Germinal center (tissue), 1 donor: Measurements from ENCODE around the gene CALHM3.

Experiments used
- DNase-seq: peaks from one replicate; pipeline ENCODE4 v3.0.0; 2012; ENCODE audit warnings: mixed read lengths, low spot score

CALHM3 gene

DNA sequence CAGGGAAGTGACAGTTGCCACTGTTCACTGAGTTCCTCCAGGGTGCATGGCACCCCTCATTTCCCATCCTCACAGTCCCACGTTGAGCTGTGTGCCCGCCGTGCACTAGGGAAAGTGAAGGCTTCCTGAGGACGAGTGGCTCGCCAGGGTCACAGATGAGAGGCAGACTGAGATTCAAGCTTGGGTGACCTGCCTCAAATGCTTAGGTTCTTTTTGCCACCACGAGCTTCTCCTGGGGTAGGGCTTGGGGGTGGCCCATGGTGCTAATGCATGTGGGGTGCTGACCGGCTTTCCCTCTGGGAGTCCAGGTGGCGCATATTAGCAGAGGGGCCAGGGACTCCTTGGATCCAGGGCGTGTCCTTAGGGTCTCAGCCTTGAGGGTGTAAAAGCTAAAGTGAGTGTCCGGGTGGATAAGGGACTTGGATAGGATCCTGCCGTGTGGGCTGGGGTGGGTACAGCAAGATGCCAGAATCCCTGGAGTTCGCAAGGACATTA lies 28.8 kb downstream of the CALHM3 start:
- no peak for DNase-seq

DNA sequence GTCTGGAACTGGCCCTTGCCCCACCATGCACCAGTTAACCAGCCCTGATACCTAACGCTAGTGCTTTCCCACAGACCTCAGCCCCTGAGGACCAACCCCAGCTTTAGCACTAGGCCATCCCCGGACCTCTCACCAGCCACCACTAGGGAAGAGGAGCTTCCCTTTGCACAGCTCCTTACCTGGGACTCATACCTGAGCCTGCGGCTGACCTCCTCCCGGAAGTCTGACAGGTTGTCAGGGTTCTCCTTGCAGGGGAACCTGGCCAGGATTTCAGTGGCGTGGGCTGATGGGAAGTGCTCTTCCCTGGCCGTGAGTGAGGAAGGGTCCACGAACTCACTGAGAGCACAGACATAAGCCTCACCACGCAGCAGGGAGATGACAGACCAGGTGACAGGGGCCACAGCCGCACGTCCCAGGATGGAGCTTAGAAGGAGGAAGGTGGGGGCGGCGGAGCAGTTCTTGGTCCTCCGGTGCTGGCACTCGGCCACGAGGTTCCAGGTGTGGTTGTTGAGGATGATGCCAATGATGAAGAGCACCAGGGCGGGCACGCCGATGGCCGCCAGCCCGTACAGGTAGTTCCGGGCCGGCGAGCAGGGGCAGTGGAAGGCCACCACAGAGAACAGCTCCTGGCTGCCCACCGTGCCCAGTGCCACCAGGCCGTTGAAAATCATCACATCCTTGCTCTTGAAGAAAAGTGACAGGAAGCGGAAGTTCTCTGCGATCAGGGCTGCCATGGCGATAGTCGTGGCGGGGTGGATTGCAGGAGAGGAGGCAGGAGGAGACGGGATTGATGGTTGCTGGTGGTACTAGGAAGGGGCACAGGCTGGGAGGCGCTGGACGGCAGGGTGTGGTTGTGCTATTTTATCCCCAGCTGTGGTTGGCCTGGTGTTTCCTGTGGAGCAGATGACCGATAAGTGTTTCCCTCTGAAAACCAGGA lies 29.6 kb downstream of the CALHM3 start:
- DNase-seq, result no peak

DNA sequence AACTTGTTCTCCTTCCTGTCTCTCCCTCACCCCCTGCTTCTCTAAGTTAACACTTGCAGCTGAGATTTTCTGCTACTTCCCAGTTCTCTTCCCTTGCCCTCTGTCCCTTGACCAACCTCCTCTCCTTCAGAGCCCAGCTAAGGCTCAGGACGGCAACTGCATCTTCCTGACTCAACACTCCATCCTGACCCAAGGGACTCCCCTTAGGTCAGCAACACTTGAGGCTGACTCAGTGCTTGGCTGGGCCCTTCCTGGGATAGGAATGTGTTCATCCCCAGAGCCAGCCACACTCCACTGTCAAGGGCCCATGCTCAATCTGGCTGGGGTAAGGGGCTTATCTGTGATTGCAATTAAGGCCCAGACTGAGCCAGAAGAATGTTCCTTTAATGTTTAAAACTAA lies 30.3 kb downstream of the CALHM3 start:
- DNase-seq, result no peak

DNA sequence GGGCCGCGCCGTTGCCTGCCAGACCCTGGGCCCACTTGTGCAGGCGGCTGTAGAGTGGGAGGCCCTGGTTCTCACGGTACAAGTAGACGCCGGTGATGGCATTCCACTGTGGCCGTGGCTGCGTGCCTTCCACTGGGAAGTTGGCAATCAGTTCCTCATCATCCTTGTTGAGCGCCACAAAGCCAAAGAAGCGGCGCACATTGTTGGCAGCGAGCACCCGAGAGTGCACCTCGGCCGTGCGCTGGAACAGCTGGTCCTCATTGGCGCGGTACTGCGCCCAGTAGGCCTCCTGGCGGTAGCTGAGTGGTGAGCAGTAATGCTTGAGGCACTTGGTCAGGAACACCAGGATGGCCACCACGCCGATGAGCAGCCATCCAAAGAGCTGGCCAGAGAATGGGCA lies 31.9 kb downstream of the CALHM3 start:
- no peak for DNase-seq

DNA sequence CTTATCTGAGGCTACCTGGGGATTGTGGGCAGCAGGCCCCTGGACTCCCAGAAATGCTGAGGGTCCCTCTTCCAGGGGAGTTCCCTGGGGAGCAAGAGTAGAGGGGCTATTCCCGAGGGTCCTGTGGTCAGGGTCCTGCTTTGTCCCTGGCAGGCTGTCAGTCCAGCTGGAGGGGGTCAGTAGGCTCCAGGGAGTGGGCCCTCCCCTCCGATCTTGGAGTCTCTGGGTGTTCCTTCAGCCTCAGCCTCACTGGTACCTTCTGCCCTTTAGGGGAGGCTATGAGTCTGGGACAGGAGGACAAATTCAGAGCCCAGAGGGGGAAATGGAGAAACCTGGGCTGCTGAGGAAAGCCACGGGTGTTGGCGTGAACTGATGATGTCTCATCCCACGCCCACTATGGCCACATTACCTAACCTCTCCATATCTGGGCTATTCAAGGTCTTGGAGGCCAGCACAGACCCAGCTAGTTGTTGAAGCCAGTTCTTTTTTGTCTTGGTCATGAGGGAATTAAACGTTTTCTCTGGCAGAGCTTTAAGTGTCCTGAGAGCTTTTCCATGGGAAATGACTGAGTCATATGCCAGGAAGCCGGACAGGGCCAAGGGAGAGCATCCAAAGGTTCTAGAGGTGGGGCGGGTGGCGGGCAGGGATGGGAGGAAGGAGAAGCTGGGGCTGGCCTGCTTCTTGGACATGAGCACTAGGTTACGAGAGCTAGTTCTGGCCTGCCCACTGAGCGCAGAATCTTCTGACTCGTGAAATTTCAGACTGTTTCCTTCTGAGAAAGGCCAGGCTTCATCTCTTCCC lies 33.1 kb downstream of the CALHM3 start:
- no peak for DNase-seq

DNA sequence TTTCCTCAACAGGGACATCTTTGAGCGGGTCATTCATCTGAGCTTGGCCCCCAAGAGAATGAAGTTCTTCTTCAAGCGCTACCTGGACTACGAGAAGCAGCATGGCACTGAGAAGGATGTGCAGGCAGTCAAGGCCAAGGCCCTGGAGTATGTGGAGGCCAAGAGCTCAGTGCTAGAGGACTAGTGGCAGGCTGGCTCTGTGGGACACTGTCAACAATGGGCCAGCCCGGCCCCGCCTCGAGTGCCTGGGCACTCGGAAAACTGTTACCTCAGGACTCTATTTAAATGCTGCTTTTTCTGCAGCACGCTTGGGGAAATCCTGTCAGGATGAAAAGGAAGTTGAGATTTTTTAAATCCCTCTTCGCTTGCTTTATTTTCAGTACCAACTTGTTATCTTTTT lies 33.7 kb downstream of the CALHM3 start:
- no peak for DNase-seq

DNA sequence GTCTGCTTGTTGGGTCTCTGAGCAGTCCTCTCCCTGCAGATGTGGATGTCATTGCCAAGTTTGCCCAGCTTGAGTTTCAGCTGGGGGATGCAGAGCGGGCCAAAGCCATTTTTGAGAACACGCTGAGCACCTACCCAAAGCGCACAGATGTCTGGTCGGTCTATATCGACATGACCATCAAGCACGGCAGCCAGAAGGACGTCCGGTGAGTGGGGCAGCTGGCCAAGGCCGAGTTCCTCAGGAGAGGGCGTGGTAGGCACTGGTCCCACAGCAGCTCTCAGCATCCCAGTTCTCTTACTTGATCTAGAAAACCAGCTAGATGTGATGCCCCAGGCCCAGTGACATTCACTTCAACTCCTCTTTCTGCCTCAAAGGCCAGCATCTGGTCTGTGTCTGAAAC lies 34.6 kb downstream of the CALHM3 start:
- DNase-seq, result no peak

DNA sequence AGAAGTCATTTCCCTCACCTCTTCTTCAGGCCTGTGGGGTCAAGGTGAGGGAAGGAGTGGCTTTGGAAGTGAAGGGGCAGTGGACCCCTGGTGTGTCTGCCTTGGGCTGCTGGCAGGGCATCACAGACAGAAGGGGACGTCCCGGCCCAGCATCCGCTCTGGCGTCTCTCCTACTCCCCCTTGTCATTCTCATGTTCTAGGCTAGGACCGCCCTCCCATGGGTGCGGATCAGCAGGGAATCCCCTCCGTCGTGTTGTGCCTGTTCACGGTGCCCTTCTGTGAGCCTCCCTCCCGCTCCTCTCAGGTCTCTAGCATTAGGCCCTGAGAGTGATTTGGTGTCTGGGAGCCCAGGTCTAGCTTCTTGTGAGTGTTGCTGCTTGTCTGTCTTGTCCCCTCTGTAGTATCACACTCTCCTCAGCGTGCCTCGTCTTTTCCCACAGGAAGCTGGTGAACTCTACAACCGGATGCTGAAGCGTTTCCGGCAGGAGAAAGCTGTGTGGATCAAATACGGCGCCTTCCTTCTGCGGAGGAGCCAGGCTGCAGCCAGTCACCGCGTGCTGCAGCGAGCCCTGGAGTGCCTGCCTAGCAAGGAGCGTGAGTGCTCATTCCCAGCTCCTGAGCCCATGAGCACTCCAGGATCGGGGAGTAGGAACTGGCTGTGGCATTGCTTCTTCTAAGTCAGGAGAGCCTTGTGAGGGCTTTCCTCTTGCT lies 35.4 kb downstream of the CALHM3 start:
- DNase-seq, result no peak

DNA sequence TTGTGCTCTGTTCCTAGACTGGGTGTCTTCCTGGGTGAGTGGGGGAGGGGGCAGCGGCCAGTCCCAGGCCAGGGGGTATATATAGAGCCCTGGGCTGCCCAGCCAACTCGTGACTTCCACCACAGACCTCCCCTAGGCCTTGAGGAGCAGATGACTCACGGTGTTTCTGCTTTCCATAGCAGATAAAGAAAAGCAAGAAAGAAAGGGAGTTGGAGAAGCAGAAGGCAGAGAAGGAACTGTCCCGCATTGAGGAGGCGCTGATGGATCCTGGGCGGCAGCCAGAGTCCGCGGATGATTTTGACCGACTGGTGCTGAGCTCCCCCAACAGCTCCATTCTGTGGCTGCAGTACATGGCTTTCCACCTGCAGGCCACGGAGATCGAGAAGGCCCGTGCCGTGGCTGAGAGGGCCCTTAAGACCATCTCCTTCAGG lies 37.0 kb downstream of the CALHM3 start:
- DNase-seq, result no peak

DNA sequence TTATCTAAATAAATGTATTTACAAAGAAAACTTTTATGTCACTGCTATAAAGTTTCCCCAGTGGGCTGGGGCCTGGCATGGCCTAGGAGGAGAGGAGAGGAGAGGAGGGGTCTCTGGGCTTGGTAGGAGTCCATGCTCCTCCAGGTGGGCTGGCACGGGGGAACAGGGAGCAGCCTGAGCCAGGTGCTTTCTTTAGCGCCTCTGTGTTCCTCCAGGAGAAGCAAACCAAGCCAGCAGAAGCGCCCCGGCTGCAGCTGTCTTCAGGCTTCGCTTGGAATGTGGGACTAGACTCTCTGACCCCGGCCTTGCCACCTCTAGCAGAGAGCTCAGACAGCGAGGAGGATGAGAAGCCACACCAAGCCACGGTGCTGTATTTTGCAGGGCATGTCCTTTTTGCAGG lies 37.4 kb downstream of the CALHM3 start:
- no peak for DNase-seq

DNA sequence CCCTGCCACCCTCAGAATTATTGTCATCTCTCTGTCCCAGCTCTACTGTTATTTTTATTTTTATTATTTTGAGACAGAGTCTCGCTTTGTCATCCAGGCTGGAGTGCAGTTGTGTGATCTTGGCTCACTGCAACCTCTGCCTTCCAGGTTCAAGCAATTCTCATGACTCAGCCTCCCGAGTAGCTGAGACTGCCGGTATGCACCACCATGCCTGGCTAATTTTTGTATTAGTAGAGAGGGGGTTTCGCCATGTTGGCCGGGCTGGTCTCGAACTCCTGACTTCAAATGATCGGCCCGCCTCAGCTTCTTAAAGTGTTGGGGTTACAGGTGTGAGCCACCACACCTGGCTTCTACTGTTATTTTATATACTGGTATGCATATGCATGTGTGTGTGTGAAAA lies 37.8 kb downstream of the CALHM3 start:
- no peak for DNase-seq

DNA sequence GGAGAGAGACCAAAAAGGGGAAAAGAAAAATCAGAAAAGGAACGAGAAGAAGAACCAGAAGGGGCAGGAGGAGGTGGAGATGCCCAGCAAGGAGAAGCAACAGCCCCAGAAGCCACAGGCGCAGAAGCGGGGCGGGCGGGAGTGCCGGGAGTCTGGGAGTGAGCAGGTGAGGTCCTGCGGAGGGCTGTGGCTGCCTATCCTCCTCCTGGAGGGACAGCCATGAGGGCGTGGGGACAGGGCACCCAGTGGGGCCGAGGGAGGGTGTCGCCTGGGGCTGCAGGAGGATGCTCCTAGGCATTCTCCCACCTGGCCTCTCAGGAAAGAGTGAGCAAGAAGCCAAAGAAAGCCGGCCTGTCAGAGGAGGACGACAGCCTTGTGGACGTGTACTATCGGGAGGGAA lies 38.6 kb downstream of the CALHM3 start:
- DNase-seq, result no peak

DNA sequence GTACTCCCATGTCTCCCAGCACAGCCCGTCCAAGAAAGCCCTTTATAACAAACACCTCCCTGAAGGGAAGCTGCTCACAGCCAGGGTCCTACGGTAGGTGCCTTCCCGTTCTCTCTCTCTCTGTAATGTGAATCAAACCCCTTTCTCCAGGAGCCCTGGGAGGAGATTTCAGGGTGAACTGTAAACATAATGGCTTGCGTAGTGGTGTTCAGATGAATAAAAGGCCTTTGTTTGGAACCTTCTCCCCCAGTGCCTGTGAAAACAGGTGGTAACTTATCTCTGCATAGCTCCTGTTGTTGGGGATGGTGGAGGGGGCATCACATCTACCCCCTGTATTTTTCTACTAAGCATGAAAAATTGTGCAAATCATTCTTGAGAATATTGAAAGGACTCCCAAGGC lies 39.3 kb downstream of the CALHM3 start:
- no peak for DNase-seq

DNA sequence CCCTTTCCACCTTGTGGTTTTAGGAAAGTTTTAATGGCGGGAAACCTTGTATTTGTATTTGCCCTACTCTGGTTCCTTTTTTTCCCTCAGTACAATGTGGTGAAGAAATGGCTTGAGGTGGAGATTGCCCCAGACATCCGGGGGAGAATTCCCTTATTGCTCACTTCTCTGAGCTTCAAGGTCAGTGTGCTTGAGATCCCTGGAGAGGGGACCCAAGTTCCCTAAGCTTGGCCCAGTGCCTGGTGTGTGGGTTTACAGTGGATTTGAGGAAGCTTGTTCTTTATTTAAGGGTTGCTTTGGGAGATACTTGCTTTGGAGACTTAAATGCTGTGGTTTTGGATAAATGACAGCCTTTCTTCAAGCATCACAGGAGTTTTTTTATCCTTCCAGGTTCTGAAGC lies 45.2 kb downstream of the CALHM3 start:
- no peak for DNase-seq

DNA sequence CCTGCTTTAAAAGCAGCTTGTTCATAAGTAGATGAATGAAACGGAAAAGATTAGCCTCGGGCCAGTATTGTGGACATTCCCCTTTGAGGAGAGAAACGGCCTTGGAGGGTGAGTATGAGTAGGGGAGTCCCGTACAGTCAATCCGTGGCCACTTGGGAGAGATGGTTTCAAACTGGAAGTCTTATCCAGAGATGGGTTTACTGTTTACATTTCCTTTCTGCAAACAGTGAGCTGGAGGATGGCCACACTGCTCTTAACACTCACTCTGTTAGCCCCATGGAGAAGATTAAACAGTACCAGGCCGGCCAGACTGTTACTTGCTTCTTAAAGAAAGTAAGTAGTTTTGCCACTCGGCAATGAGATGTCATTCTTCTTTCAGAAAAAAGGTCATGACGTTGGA lies 47.1 kb downstream of the CALHM3 start:
- DNase-seq, result no peak

DNA sequence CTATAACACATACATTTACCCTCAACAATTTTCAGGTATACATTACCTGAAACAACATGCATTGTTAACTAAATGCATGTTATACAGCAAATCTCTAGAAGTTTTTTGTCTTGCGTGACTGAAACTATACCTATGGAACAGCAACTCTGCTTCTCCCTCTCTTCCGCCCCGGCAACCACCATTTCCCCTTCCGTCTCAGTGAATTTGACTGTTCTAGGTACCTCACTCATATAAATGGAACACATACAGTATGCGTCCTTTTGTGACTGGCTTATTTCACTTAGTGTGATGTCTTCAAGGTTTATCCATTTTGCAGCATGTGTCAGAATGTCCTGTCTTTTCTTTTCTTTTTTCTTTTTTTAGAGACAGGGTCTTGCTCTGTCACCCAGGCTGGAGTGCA lies 49.4 kb downstream of the CALHM3 start:
- DNase-seq, result no peak

DNA sequence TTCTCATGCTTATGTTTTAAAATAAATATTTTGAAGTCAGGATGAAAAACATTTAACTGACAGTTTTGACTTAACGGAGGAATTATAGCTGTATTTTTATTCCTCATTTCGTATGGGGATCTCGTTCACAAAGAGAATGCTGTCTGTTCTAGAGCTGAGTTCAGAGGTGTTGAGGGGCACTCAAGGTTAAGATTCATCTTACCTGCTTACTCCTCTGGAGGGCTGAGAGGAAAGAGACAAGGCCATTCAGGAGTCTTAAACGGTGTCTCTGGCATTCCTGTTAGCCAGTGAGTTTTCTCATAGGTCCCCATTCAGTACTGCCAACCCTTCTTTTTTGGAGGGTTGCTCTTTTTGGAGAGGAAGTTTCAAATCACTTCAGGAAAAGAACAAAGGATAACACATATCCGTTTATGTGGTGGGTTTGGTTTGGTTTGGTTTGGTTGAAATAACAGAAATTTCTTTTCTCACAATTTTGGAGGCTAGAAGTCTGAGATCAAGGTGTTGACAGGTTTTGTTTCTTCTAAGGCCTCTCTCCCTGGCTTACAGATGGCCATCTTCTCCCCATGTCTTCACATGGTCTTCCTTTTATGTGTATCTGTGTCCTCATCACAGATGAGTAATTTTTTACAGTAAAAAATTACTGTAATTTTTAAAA lies 49.9 kb downstream of the CALHM3 start:
- DNase-seq, result no peak

DNA sequence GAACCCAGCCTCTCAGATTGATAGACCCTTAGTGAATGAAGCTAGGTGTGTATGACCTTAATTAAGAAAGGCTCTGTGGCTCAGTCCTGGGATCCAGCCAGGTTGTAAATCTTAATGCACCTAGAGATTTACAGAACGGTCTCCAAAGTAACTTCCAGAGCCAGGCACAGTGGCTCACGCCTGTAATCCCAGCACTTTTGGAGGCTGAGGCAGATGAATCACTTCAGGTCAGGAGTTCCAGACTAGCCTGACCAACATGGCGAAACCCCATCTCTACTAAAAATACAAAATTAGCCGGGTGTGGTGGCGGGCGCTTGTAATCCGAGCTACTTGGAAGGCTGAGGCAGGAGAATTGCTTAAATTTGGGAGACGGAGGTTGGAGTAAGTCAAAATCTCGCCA lies 51.2 kb downstream of the CALHM3 start:
- DNase-seq, result no peak

DNA sequence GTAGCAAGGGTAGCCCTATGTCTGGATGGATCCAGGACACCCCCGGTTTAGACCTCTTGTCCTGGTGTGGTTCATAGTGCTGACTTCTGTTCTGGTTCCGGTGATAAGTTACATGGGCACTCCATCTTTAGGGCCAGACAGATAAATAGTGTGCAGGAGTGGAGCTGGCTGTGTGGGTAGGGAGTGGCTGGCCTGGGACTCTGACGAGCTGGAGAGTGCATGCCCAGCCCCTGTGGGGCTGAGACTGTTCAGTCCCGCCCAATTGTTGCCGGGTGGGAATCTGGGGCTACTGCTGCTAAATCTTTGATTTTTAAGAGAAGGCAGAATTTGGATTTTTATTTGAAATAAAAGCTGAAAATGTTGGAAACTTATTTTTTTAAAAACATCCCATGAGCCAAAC lies 55.3 kb downstream of the CALHM3 start:
- DNase-seq, result no peak
